ENCODE data around the gene PACC1.

Gene PACC1

DNA sequence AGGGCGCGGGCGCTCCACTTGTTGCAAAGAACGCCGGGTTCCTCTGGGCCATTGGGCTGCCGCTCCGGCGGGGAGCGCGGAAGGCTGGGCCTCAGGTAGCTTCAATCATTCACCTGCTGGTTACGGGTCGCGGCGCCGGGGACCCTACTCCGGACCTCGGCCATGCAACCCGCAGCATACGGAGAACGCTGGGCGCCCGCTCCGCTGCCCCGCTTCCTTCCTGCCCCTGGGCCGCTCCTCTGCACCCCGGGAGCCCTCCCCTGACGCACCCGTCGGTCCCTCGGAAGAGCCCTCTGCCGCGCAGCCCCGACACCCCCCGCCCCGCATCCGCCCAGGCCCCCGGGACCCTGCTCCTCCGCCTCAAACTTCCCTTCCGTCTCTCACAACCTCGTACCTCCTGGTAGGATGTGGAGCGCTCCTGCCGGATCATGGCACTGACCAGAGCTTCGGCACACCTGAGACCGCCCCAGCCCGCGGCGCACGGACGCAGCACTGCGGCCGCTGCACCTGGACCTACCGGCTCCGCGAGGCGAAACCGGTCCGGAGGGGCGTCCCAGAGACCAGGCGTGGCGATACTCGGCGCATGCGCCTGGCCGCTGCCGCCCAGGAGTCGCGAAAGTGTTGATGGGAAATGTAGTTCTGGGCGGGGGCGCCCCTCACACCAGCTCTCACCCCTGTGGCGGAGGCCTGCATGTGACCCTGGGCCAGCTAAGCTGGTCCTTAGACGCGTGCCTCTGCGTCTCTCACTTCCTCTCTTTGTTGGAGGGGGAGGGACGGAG is at the start of gene PACC1:
TSS of gene PACC1 (minus strand) at position 559 of the 779 bp plus-strand sequence. CDS start at position 430, 129 bp downstream.
- DNase-seq (ENCODE audit: low read depth): peak; percentile 73

DNA sequence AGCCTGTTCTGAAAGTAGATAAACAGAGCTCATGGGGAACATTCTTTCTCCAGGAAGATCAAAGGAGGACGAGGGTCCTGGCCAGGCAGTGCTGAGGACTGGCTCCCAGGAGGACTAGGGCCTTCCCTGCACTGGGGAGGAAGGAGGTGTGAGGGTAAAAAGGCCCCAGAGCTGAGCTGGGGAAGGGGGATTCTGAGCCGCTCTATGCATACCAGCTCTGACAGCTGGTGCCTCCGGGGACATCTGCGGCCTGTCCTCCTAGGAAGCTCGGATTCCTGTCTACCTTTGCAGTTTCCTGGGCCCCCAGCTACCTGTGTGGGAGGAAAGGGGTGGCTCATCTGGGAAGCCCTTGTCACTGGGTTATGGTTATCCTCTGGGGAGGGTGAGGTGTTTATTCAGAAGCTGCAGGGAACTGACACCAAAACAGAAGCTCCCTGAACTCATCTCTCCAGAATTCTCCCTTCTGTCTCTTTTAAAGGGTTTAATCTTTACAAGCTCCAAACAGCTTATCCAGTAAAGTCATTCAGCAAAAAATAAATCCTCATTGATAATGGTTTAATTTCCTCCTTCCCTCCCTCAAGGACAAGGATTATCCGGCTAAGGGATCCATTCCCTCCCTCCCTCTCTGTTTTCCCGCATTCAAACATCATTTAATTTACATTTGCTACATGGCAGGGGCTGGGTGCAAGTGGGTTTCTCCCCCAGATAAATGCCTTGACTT is 49.0 kb upstream of the PACC1 start:
- no peak for DNase-seq (ENCODE audit: low read depth)

DNA sequence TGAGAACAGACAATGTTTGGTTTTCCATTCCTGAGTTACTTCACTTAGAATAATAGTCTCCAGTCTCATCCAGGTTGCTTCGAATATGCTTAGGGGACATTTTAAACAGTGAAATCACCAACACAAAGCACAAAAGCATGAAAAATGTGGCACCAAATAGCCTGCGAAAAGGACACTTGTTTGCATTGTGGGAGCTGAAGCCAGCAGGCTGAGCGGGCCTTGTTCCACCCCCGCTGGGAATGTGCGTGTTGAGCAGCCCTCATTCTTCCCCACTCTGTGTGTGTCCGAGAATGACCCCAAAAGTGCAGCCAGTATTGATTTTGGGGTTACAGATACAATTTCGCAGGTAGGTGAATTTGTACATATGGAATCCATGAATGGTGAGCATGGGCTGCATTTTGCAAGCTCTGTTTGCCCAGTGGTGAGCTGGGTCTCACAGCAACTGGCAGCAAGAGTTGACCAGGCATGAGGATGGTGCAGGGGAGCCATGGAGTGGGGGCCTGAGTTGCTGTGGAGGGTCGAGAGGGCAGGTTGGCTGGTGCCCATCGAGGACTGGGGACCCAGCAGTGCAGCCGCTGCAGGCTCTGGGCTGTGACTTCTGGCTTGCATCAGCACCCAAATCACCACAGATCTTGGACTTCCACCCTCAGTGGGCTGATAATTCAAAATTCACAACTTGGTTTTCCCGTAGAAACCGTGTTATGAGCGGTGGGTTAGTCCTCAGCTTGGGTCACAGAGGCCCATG is 47.4 kb upstream of the PACC1 start:
- DNase-seq (ENCODE audit: low read depth): no peak

DNA sequence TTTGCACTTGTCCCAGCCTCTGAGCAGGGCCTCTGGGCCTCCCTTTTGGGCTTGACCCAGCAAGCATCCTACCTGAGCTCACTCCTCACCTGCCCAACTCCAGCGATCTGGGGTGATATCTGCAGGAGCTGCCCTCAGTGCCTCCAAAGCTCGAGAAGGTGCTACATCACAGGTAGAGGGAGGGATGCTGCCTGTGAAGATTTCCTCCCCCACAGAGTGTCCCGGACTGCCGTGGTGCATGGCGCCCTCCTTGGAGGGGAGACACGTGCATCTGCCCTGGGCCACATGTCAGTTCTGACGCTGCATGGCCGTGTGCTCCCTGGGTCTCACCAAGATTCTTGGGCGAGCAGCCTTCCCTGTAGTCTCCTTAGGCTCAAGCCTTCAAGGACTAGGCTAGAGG is 45.7 kb upstream of the PACC1 start:
- DNase-seq (ENCODE audit: low read depth): no peak

DNA sequence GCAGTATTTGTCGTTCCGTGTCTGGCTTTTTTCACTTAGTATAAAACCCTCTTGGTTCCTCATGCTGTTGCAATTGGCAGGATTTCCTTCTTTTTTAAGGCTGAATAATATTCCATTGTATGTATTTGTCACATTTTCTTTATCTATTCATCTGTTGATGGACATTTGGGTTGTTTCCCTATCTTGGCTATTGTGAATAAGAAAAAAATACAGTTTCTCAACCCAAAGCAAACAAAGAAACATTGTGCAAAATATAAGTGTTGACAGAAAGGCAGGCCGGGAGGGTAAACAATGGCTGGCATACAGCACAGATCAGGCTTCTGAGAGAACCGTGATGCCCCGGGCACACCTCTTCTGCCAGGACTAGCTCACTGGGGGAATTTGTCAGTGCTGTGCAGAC is 45.0 kb upstream of the PACC1 start:
- DNase-seq (ENCODE audit: low read depth): no peak

DNA sequence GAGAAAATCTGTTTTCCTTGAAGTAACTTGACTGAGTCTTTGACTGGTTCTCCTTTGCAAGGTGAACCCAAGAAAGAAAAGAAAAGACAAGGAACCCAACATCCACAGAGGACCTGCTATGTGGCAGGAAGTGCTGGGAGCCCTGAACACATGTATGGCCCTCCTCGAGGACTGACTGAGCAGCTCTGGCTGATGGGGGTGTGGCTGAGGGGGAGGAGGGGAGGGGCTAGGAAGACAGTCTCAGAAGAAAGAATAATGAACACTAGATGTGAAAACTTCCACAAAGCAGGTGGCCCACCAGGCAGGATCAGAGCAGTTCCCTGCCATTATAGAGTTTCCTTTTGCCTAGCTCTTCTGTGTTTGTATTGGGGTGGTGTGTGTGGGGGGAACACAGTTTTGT is 44.1 kb upstream of the PACC1 start:
- DNase-seq (ENCODE audit: low read depth): no peak

DNA sequence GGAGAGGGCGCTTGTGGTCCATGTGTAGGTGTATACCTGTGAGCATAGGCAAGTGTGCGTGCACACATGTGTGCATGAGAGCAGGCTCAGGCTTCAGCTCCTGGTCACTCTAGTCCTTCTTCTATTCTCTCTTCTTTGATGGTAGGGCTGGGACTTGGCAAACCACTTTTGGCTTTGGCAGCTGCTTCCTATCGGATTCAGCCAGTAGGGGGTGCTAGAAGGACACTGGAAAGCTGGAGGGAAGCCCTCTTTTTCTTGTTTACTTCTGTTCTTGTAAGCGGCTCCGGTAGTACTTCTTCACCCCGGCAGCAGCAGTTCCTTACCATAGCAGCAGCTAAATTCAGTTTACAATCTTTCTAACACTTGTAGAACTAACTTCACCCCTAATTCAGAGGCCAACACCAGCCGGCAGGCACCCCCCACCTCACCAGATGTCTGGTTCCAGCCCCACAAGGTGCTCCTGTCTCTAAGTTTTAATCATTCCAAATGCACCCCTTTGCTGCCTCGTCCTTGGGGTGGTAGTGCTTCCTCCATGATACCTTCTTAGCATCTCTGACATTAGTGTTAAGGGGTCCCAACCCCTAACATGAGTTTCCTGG is 43.2 kb upstream of the PACC1 start:
- DNase-seq (ENCODE audit: low read depth): peak; percentile 26

DNA sequence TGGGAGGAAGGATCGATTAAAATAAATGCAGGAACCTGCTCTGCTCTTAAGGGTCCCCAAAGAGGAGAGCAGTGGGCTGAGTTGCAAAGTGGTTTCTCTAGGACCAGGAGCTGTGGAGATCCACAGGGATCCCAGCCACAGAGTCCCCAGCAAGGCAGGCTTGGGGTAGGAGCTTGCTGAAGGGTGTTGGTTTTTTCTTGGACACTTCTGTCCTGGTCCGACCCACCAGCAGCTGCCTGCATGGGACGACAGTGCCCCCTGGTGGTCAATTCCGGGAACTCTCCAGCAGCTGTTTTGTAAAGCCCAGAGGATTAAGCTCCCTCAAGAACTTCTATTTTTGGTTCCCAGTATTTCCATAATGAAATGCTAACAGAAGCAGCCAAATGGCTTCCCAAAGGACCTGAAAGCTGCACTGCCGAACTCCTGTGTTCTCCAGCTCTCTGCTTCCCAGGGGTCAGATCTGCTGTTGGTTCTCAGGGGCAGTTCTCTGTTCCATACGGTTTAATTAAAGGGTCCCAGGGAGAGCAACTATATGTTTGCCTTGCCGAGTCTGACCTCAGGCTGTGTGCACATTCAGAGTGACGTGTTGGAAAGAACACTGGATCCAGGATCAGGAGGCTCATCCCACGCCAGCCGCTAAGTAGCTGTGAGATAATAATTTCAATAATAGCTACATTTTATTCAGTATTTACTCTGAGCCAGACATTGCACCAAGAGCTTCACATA is 41.3 kb upstream of the PACC1 start:
- DNase-seq (ENCODE audit: low read depth): peak; percentile 79

DNA sequence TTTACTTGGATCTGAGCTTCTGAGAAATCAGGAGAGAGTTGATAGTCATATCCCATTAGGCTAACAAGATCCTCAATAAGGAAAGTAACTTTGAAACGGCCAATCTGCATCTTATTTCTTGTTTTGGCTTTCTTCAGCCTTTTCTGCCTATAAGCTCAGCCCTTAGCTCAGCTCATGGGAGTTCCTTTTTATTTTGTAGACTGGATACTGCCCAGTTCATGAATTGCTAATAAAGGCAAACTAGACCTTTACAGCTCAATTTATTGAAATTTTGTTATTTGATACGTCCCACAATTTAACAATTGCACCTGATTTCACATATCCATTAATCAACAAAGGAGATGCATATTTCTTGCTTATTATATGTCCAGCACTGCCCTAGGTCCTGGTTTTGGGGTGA is 40.7 kb upstream of the PACC1 start:
- DNase-seq (ENCODE audit: low read depth): no peak

DNA sequence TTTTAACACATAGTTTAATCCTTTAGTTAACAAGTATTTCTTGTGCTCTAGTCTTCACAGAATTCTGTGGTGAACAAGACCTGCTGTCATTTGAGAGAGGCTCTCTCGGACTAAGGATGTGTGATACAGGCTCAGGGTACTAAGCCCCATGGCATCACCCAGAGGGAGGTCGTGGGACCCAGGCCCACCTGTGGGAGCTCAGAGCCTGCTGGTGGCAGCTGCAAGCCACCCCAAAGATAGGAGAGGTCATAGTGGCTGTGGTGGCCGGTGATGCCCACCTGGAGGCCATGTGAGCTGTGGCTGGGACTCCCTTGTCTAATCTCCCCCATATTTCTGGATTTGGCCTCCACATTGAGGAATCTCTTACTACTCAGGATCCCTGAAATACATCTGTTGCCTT is 40.1 kb upstream of the PACC1 start:
- no peak for DNase-seq (ENCODE audit: low read depth)

DNA sequence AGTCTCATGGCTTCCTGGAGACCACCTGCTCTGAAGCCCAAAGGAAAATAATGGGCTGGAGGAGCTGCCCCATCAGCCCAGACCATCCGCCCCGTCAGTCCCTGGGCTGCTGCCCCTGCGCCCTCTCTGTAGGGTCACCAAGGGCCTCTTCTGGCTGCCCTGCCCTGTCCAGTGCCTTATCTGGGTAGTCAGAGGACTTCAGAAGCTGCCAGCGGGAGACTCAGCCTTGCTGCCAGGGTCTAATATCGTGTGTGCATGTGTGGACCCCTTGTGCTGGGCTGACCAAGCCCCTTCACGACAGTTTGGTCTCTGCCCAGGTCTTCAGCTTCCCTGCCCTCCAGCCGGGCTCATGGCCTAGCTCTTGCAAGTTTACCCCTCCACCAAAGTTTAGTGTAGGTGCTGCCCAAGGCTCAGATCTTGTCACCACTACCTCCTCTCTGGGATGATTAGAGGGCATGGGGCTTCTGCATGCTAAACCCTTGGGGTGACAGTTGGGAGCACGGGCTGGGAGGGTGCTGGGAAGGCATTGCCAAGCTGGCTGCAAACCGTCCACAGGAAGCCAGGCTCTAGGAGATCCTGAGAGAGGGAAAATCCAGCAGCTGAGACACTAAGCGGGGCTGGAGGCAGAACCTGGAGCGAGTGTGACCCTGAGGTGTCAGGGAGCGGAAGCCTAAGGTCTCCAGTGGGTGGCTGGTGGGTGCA is 38.6 kb upstream of the PACC1 start:
- DNase-seq (ENCODE audit: low read depth): no peak

DNA sequence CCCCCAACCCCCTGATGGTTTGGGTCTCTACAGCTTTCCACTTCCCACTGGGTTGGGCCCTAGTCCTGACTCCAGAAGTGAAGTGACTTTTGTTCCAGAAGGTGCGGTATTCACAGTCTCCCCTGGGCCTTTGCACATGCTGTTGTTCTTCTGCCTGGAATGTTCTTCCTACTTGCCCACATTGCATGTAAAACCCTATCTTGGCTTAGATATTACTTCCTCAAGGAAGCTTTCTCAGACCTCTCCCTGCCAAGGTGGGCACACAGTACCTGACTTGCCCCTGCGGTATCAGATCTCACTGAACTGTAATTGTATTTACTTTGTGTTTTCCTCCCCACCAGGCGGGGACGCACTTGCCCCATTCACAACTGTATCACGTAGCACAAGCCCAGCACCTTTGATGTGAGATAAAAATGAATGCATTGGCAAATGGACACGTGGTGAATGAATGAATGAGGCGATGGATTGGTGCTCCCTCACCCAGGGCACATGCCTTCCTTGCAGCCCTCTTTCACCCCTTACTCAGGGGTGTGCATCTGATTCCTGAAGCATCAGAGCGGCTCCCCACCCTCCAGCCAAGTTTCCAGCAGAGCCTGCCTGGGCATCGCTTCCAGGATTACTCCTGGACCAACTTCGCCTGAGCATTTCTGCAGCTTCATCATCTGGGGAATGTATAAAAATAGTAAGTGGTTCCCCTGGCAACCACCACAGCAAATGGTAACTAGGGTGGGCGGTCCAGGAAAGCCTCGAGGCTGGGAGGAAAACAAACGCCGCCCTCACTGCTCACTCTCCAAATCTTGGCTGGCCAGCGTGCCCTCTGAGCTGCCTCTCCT is 37.9 kb upstream of the PACC1 start:
- peak; percentile 67 for DNase-seq (ENCODE audit: low read depth)

DNA sequence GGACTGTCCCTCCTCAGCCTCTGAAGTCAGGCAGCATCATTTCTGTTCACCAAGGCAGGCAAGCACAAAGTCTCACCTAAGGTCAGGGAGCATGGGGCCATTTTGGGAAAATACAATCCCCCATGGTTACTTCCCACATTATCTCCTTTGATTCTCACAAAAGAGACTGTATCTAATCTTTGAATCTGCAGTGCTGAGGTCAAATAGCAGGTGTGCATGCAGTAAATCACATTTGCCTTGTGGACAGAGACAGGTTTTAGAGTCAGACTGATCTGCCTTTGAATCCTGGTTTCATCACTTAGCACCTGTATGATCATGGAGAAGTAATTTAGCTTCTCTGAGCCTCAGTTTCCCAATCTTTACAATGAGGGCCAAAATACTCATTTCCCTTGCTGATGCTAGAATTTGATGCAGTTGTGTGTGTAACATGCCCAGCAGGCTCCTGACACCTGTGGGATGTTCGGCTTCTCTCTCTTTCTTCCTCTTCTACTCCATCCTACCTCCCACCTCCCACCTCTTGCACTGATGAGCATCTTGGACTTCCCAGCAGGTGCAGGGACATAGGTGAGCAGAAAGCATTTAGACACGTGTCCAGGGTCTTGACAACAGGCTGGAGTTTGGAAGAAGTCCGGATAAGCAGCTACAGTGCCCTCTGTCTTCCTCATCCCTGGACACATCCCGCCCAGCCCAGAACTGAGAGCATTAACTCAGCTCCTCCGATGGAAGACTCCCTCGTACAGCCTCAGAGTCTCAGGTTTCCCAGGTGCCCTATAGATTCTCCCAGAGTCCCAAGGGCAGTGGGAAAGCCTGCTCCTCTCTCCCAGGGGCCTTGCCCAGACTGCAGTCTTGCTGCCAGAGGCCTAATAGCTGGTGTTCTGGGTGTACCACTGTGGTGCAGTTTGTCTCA is 37.0 kb upstream of the PACC1 start:
- no peak for DNase-seq (ENCODE audit: low read depth)

DNA sequence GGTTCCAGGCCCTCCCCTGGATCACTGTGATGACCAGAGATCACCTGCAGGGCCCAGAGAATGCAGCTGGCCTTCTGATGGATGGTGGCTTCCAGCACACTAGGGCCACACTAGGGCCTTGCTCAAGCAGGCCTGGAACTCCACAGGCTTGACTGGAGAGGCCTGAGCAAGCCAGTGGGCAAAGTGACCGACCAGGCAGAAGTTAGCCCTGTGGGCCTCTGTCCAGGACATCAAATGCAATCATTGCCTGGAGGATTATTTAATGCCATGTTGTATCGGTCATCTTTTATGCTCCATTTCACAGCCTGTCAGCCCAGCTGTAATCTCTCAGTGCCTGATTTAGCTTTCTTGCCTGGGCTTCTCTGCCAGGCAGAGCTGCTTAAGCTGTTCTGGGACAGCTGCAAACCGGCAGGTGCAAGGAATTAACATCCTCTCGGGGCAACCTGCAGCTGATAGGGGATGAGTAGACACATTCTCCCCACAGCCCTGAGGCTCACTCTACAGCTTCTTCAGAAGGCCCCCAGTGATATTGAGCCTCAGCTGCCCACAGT is 35.7 kb upstream of the PACC1 start:
- DNase-seq (ENCODE audit: low read depth): no peak

DNA sequence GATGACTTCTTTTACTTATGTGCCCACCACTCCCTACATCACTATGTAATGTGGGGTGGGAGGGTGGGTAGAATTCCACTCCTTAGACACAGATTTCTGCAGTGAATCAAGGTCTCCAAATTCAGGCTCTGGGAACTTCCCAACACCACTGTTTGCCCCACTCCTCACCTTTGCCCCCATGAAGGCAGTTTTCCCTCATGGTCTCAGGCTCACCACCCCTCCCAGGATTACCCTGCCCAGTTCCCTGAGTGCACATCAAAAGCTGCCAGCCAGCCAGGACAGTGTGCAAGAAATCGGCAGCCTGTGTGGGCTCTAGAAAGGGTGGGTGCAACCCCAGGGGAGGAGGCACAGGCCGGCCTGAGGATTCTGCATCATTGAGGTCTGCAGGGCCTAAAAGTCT is 32.8 kb upstream of the PACC1 start:
- DNase-seq (ENCODE audit: low read depth): no peak

DNA sequence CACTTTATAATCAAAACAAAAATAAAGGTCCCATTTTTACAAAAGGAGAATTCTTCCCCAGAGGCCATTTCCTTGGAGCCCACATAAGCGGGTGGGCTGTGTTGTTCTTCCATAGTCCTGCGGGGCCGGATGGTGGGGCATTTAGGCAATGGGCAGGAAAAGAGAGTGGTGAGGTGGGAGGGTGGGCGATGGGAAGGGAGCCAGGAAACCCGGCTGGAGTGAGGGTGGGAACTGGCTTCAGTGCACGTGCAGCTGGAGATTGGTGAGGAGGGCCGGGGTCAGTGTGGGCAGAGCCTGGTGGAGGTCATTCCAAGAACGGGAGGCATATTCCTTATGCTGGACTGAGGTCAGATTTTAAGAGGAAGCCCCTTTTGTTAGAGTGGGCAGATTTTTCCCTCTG is 31.6 kb upstream of the PACC1 start:
- no peak for DNase-seq (ENCODE audit: low read depth)

DNA sequence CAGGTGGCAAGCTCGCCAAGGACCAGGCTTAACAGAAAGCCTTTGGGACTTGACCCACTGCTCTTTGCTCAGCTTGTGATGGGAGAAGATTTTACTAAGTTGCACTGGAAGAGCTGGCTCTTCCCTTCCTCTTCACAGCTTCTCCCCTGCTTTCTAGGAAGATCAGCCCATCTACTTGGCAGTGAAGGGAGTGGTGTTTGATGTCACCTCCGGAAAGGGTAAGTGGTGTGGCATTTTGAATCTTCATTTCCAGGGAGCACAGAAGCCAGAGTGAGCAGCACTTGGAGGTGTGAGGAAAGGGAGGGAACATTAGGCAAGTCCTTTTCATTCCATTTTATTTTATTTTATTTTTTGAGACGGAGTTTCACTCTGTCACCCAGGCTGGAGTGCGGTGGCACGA is 27.7 kb upstream of the PACC1 start:
- DNase-seq (ENCODE audit: low read depth): no peak

DNA sequence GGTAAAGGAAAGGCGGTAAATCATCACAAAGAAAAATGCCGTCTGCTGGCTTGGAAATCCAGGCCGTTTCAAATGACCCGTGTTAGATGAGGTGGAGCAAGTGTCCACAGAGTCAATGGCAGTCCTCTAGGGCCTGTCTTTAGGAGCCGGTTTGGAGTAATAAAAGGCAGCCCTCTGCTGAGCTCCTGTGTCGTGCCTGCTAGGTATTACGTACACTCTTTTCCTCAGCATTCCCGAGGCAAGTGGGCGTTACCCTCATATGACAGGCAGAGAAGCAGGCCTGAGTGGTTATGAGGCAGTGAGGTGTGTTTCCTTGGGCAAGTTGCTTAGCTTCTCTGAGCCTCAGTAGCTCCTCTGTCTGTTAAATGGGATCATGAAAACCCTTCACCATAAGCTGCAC is 25.7 kb upstream of the PACC1 start:
- no peak for DNase-seq (ENCODE audit: low read depth)

DNA sequence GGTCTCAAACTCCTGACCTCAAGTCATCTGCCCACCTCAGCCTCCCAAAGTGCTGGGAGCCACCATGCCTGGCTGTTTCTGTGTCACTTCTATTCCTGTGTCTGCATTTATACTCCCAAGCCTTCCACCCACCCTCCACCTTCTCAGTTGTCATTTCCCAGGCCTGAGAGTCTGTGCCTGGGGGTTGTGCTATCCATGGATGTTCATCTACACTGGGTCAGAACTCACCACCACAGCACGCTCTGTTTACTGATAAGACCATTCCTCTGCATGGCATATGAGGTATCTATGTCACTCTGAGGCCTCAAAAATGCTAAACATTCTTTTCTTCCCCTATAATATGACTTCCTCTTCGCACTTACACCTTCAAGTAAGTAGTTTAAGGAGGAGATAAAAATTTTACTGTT is 24.1 kb upstream of the PACC1 start:
- no peak for DNase-seq (ENCODE audit: low read depth)

All from fibroblast of the conjunctiva (primary cell).